Measurements from ENCODE around the gene UNC5B.
A peak's percentile ranks its signal among the peaks of the same experiment; 100 is the strongest.
"Not testable (repeated sequence)": the region's sequence is repeated elsewhere in the genome, so short reads cannot be mapped to it uniquely, and the experiment has no call there.

UNC5B gene

GRCh38 chr10:71283876-71284275, 71.5 kb downstream of the UNC5B start:
- no peak for DNase-seq (ENCODE audit: low read depth)

GRCh38 chr10:71284544-71285179, 72.3 kb downstream of the UNC5B start:
- no peak for DNase-seq (ENCODE audit: low read depth)

GRCh38 chr10:71285180-71285545, 72.8 kb downstream of the UNC5B start:
- peak; percentile 24 for DNase-seq (ENCODE audit: low read depth)

- no peak for DNase-seq (ENCODE audit: low read depth)
Measured at GRCh38 chr10:71285986-71286385, 73.6 kb downstream of the UNC5B start.

- no peak for DNase-seq (ENCODE audit: low read depth)
Measured at GRCh38 chr10:71286521-71287294, 74.3 kb downstream of the UNC5B start.

- no peak for DNase-seq (ENCODE audit: low read depth)
Measured at GRCh38 chr10:71287456-71287855, 75.1 kb downstream of the UNC5B start.

- no peak for DNase-seq (ENCODE audit: low read depth)
Measured at GRCh38 chr10:71288461-71288860, 76.1 kb downstream of the UNC5B start.

GRCh38 chr10:71289421-71290130, 77.2 kb downstream of the UNC5B start:
- no peak for DNase-seq (ENCODE audit: low read depth)

GRCh38 chr10:71290331-71290730, 78.0 kb downstream of the UNC5B start:
- DNase-seq (ENCODE audit: low read depth), result peak; percentile 4

- DNase-seq (ENCODE audit: low read depth), result peak; percentile 23
Measured at GRCh38 chr10:71290806-71291527, 78.6 kb downstream of the UNC5B start.

GRCh38 chr10:71291528-71291900, 79.1 kb downstream of the UNC5B start:
- no peak for DNase-seq (ENCODE audit: low read depth)

GRCh38 chr10:71292624-71293445, 80.5 kb downstream of the UNC5B start:
- DNase-seq (ENCODE audit: low read depth), result no peak

- no peak for DNase-seq (ENCODE audit: low read depth)
Measured at GRCh38 chr10:71293446-71294084, 81.2 kb downstream of the UNC5B start.

- DNase-seq (ENCODE audit: low read depth), result peak; percentile 4
Measured at GRCh38 chr10:71294091-71294561, 81.8 kb downstream of the UNC5B start.

- no peak for DNase-seq (ENCODE audit: low read depth)
Measured at GRCh38 chr10:71294856-71295255, 82.5 kb downstream of the UNC5B start.

- no peak for DNase-seq (ENCODE audit: low read depth)
Measured at GRCh38 chr10:71295641-71296040, 83.3 kb downstream of the UNC5B start.

- no peak for DNase-seq (ENCODE audit: low read depth)
Measured at GRCh38 chr10:71296086-71296485, 83.7 kb downstream of the UNC5B start.

- not testable (repeated sequence) for DNase-seq (ENCODE audit: low read depth)
Measured at GRCh38 chr10:71296811-71297210, 84.4 kb downstream of the UNC5B start.

- DNase-seq (ENCODE audit: low read depth), result no peak
Measured at GRCh38 chr10:71297343-71297742, 85.0 kb downstream of the UNC5B start.

- DNase-seq (ENCODE audit: low read depth), result no peak
Measured at GRCh38 chr10:71299071-71299785, 86.9 kb downstream of the UNC5B start.

Data from amniotic epithelial cell (primary cell).